Activated B cell treated with CpG ODN at 0.5 μM for 24 hours (primary cell): Measurements from ENCODE around the gene CNTNAP2. TPM values are rescaled to one million over a fixed set of nuclear protein-coding genes. Genes with fewer than 3 reads are reported as not detected.

Source experiments
- ATAC-seq: fragments of 200-7000 bp; cut with Tn5 transposase; one replicate; pipeline ENCODE4 v1.10.0; 2021; ENCODE audit warnings: low read depth, mild to moderate bottlenecking, moderate library complexity
- CTCF ChIA-PET: fragments of 350-600 bp; sonication (Branson Sonifier 250); formaldehyde crosslinking; loops from one replicate; lab custom pipeline; 2021; ENCODE audit warnings: antibody characterized with exemption; lab: Charles Lee
- POLR2A ChIA-PET: fragments of 350-600 bp; sonication (Branson Sonifier 250); formaldehyde crosslinking; loops from one replicate; lab custom pipeline; 2021; ENCODE audit warnings: antibody characterized with exemption; lab: Charles Lee
- DNase-seq: peaks from one replicate; pipeline ENCODE4 v3.0.0; 2022
- H3K27ac Mint-ChIP-seq: one replicate; pipeline ENCODE4 v1.8.0; 2020; ENCODE audit warnings: mixed read lengths
- H3K27me3 Mint-ChIP-seq: one replicate; pipeline ENCODE4 v1.8.0; 2021; ENCODE audit warnings: mixed read lengths
- H3K36me3 Mint-ChIP-seq: one replicate; pipeline ENCODE4 v1.8.0; 2021; ENCODE audit warnings: low read depth, mixed read lengths
- H3K4me1 Mint-ChIP-seq: one replicate; pipeline ENCODE4 v1.8.0; 2021; ENCODE audit warnings: mixed read lengths
- H3K4me3 Mint-ChIP-seq: one replicate; pipeline ENCODE4 v1.8.0; 2020; ENCODE audit warnings: mild to moderate bottlenecking, mixed read lengths
- H3K9me3 Mint-ChIP-seq: one replicate; pipeline ENCODE4 v1.8.0; 2020; ENCODE audit warnings: mixed read lengths
- CTCF ChIP-seq: fragments of 200-600 bp; IDR thresholded peaks from one replicate; pipeline ENCODE4 v1.8.0; 2022; ENCODE audit warnings: antibody characterized with exemption, mild to moderate bottlenecking
- intact Hi-C: fragments of 100-400 bp; cut with micrococcal nuclease; formaldehyde crosslinking; loops from one replicate; pipeline ENCODE4 v1.15.1; 2024
- total RNA-seq: library from RNA; stranded (reverse); gene quantifications from 2 replicates; pipeline ENCODE4 v1.2.3, GENCODE V29; 2022

The CNTNAP2 gene
- total RNA-seq, 1 donor from 2014 or later, result 0.84 TPM

- DNase-seq (no peak), ATAC-seq (no peak)
- POLR2A ChIA-PET, result no interaction called here
- intact Hi-C loops, result no loop called here
- no peaks in the 10 kb centered on the region for H3K36me3 Mint-ChIP-seq
- CTCF ChIA-PET, result no interaction called here
- H3K4me3 Mint-ChIP-seq, result no peak overlapping the region
- no peaks in the 10 kb centered on the region for H3K4me1 Mint-ChIP-seq
- peaks cover 3% of the 10 kb centered on the region for H3K27me3 Mint-ChIP-seq
- TF ChIP-seq CTCF, result no peak
- H3K27ac Mint-ChIP-seq, result no peak overlapping the region
- no peaks in the 10 kb centered on the region for H3K9me3 Mint-ChIP-seq
Measured at GRCh38 chr7:148218603-148219002, 2102.0 kb downstream of the CNTNAP2 start.

GRCh38 chr7:148222721-148223120 lies 2106.1 kb downstream of the CNTNAP2 start:
- no peak for DNase-seq
- POLR2A ChIA-PET, result no interaction called here
- H3K36me3 Mint-ChIP-seq, result no peaks in the 10 kb centered on the region
- no peaks in the 10 kb centered on the region for H3K4me1 Mint-ChIP-seq
- intact Hi-C loops, result no loop called here
- CTCF ChIA-PET, result no interaction called here
- peaks cover 13% of the 10 kb centered on the region for H3K9me3 Mint-ChIP-seq
- no peak overlapping the region for H3K4me3 Mint-ChIP-seq
- H3K27ac Mint-ChIP-seq, result no peak overlapping the region
- no peak for ATAC-seq
- TF ChIP-seq CTCF, result no peak
- peaks cover 13% of the 10 kb centered on the region for H3K27me3 Mint-ChIP-seq

GRCh38 chr7:148223160-148223559 lies 2106.6 kb downstream of the CNTNAP2 start:
- Mint-ChIP-seq H3K4me1 (no peaks in the 10 kb centered on the region), H3K27ac (no peak overlapping the region), H3K36me3 (no peaks in the 10 kb centered on the region), H3K9me3 (peaks cover 13% of the 10 kb centered on the region), H3K4me3 (no peak overlapping the region), H3K27me3 (peaks cover 13% of the 10 kb centered on the region)
- intact Hi-C loops, result no loop called here
- no peak for DNase-seq
- TF ChIP-seq CTCF, result no peak
- CTCF ChIA-PET, result no interaction called here
- no peak for ATAC-seq
- POLR2A ChIA-PET, result no interaction called here

GRCh38 chr7:148223738-148224137 lies 2107.1 kb downstream of the CNTNAP2 start:
- peaks cover 13% of the 10 kb centered on the region for H3K9me3 Mint-ChIP-seq
- no peak for ATAC-seq
- intact Hi-C loops, result no loop called here
- TF ChIP-seq CTCF, result no peak
- no peak overlapping the region for H3K4me3 Mint-ChIP-seq
- POLR2A ChIA-PET, result no interaction called here
- H3K27me3 Mint-ChIP-seq, result peaks cover 13% of the 10 kb centered on the region
- no peak overlapping the region for H3K27ac Mint-ChIP-seq
- CTCF ChIA-PET, result no interaction called here
- no peaks in the 10 kb centered on the region for H3K36me3 Mint-ChIP-seq
- H3K4me1 Mint-ChIP-seq, result no peaks in the 10 kb centered on the region
- DNase-seq, result no peak

GRCh38 chr7:148230296-148230695 lies 2113.7 kb downstream of the CNTNAP2 start:
- no peaks in the 10 kb centered on the region for H3K36me3 Mint-ChIP-seq
- ATAC-seq (no peak), DNase-seq (no peak)
- no peak overlapping the region for H3K27ac Mint-ChIP-seq
- intact Hi-C loops, result no loop called here
- H3K9me3 Mint-ChIP-seq, result no peaks in the 10 kb centered on the region
- TF ChIP-seq CTCF, result no peak
- H3K4me3 Mint-ChIP-seq, result no peak overlapping the region
- CTCF ChIA-PET, result no interaction called here
- H3K27me3 Mint-ChIP-seq, result peaks cover 12% of the 10 kb centered on the region
- POLR2A ChIA-PET, result no interaction called here
- no peaks in the 10 kb centered on the region for H3K4me1 Mint-ChIP-seq
